HG02870 (cell line): ENCODE results near the gene PLEKHJ1.
"Not testable (repeated sequence)": the region's sequence is repeated elsewhere in the genome, so short reads cannot be mapped to it uniquely, and the experiment has no call there.

ENCODE experiments used
- ATAC-seq: cut with Tn5 transposase; IDR thresholded peaks from one replicate; pipeline ENCODE4 v1.9.1; 2021; ENCODE audit warnings: mild to moderate bottlenecking, moderate library complexity; ENCODE audit not compliant: unreplicated experiment

Gene PLEKHJ1, protein sequence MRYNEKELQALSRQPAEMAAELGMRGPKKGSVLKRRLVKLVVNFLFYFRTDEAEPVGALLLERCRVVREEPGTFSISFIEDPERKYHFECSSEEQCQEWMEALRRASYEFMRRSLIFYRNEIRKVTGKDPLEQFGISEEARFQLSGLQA

GRCh38 chr19:2236314-2237050 is at the start of gene PLEKHJ1, which contains the start of gene SF3A2:
TSS of gene PLEKHJ1 (minus strand) at chr19:2236329. CDS start at chr19:2236248, 81 bp downstream.
TSS of gene SF3A2 (plus strand) at chr19:2236824. CDS start at chr19:2243419, 6,595 bp downstream.
- ATAC-seq: peak; percentile 71

GRCh38 chr19:2283835-2284507 is 47.8 kb upstream of the PLEKHJ1 start:
- ATAC-seq: no peak

GRCh38 chr19:2282862-2283237 is 46.7 kb upstream of the PLEKHJ1 start:
- no peak for ATAC-seq

DNA sequence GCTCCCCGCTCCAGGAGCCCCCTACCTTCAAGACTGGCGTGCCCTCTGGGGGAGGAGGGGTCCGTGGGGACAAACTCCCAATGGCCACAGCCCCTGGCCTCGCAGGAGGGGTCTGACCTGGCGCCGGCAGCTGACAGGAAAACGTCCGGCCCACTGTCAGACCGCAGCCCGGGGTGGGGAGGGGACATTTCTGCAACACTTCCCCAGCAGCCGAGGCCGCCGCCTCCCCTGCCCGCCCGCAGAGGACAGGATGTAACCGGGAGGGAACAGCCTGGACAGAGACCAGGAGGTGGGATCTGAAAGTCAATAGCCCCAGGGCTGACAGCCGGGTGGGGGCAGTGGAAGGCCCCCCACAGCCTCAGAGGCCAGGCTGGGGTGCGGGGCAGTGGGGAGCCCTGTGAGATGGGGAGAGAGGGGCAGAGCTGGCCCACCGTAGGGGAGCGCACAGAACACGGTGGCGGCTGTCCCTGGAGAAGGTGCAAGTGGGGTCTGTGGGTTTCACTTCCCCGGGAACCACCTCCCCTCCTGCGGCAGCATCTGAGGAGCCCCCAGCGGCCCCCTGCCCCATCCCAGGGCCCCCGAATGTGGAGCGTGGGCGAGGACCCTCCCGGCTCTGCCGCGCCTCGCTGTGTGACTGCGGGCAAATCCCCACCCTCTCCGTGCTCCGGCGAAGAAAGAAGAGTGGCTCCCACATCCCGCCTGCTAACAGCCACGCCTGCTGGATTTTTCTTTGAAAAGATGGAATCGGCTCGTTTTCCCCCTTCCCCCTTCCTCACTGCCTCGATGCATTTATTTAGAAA is 46.1 kb upstream of the PLEKHJ1 start, which contains the start of gene PEAK3:
Gene PEAK3, minus strand, starts transcription at position 114 of the 800 bp plus-strand sequence. CDS start 1,244 bp downstream, outside the sequence.
- ATAC-seq: no peak

GRCh38 chr19:2281265-2282061 is 45.3 kb upstream of the PLEKHJ1 start:
- ATAC-seq: not testable (repeated sequence)

DNA sequence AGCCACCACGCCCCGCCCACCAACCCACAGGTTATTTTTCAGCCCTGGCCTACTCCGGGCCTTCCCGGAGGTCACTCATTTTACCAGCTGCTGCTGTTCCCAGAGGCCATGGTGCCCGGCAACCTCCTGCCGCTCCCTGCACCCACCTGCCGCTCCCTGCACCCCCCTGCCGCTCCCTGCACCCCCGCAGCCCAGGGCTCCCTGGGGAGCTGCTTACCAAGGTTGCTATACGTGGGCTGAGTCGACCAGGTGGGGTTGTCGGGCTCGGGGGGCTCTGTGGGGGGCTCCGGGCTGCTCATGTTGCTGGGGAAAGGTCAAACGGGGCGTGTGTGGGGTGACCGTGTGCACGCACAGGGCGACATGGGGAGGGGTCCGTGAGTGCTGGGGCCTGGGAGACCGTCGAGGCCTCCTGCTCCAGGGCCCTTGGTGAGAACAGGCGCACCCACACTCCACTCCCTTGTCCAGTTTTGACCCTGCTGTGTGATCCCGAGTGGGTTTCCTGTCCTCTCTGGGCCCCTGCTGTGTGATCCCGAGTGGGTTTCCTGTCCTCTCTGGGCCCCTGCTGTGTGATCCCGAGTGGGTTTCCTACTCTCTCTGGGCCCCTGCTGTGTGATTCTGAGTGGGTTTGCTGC is 44.6 kb upstream of the PLEKHJ1 start:
- ATAC-seq: no peak

- ATAC-seq: no peak
These were observed 42.5 kb upstream of the PLEKHJ1 start for GRCh38 chr19:2278459-2279158.

- no peak for ATAC-seq
These were observed 41.0 kb upstream of the PLEKHJ1 start for GRCh38 chr19:2277138-2277537.

- no peak for ATAC-seq
These were observed 40.4 kb upstream of the PLEKHJ1 start for GRCh38 chr19:2276429-2276986.

DNA sequence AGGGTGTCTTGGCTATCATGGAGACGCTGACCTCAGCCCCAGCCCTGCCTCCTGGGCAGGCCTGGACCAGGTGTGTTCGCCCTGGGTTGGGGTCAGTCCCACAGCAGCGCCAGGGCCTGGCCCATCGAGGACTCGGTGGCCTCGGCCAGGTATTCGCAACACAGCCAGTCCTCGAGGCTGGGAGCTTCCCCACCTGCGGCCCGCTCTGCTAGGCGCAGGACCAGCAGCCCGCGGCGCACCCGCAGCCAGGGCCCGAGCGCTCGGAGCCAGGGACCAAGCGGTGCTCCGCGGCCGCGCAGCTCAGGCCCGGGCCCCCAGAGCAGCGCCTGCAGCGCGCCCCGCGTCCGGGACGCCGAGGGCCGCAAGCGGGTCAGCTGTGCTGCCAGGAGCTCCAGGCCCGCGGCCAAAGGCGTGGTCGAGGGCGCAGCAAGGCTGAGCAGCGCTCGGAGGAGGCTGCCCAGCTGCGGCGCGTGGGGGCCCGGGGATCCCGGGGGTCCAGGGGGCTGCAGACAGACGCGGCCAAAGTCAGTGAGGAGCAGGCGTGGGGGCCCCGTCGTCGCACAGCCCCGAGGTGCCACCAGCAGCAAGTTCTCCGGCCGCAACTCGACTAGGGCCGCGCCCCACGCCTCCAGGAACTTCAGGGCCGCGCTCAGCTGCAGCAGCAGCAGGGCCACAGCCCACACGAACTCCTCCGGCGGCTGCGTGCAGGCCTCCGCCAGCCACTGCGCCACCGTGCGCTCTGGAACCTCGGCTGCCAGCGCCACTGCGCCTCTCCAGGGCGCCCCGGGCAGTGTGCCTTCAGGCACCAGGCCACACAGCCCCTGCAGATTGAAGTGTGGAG is 39.7 kb upstream of the PLEKHJ1 start:
- no peak for ATAC-seq

DNA sequence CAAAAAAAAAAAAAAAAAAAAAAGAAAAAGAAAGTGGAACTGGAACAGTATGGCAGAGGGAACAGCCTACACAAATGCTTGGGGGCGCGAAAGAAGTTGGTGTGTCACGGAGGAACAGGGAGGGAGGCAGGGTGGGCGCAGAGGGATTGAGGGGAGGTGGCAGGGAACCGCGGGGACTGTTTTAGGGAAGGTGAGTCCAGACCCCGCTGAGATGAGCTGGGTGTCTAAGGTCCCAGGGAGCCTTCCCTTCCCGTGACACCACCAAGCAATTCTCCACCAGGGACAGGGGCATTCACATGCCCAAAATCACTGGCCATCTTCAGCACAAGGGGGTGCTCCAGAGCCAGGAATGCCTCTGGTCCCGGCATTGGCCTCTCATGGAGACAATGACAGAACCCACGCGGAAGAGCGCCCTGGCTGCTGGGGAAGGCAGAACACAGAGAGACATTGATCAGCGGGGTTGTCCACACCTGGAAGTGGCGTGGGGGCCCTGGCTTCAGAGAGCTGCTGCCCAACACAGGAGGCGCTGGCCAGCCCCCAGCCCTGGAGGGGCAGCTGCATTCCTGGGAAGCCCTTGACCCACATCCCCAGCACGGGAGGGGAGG is 38.9 kb upstream of the PLEKHJ1 start:
- ATAC-seq: no peak

- no peak for ATAC-seq
These were observed 38.1 kb upstream of the PLEKHJ1 start for GRCh38 chr19:2274185-2274711.

DNA sequence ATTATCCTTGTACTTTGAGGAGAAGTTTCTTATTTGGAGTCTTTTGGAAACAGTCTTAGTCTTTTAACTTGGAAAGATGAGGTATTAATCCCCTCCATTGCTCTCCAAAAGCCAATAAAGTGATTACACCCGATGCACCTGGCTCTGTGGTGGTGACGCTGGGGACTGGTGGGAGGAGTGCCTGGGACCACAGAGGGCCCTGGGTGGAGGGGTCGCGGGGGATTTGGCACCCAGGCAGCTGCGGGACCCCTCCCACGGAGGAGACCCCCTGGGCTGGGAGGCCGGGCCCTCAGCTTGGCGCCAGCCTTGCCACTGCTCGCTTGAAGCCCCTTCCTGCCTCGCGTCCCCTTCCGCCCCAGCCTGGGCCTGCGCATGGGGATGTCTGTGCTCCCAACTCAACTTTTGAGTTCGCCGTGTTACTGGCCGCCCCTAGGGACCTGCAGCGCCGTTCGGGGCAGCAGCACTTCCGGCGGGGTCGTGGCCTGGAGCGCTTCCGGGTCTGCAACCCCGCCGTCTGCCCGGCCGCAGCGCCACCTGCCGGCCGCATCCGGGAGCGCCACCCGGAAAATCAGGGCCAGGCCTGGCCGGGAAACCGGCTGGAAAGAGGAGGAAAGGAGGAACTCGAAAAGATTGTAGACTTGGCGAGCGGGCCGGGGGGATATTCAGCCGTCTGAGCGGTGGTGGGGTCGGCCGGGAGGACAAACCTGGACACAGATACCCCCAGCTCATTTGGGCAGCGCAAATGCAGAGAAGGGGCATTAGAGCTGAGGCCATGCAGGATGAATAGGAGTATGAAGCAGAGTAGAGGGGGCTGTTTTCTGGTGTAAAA is 37.4 kb upstream of the PLEKHJ1 start:
- no peak for ATAC-seq

DNA sequence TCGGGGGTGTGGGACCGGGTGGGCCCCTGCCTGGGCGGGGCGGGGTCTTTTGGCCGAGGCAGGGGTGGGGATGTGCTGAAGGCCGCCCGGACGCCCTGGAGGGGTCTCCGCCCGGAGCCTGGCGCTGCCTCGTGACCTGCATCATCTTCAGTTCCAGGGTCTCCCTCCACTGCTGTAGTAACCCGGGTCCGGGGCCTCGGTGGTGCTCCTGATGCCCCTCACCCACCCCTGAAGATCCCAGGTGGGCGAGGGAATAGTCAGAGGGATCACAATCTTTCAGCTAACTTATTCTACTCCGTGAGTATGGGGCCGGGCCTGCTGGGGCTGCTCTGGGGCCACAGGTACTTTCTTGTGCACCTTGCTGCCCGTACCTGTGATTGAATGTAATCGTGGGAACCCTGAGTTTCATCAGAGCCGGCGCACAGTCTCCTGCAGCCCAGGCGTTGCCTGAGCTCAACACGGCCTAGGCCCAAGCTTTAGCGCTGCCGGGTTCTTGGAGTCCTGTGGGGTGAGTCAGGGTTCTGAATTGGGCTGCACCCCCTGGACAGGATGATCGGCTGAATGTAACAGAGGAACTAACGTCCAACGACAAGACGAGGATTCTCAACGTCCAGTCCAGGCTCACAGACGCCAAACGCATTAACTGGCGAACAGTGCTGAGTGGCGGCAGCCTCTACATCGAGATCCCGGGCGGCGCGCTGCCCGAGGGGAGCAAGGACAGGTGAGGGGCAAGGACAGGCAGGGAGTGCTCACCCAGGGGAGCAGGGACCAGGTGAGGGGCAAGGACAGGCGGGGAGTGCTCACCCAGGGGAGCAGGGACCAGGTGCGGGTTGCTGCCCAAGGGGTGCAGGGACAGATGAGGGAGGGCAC is 35.3 kb upstream of the PLEKHJ1 start:
- no peak for ATAC-seq

GRCh38 chr19:2270423-2271233 is 34.5 kb upstream of the PLEKHJ1 start:
- ATAC-seq: no peak
